ENCODE data around the gene TBPL2.

The TBPL2 gene

GRCh38 chr14:55399183-55399582 is 41.2 kb downstream of the TBPL2 start:
- DNase-seq (ENCODE audit: extremely low read depth, low read depth), result no peak
- H3K4me3 ChIP-seq (replicated peaks; ENCODE audit: low read depth, low read length), result no peak overlapping the region
- TF ChIP-seq, protein P1, sequence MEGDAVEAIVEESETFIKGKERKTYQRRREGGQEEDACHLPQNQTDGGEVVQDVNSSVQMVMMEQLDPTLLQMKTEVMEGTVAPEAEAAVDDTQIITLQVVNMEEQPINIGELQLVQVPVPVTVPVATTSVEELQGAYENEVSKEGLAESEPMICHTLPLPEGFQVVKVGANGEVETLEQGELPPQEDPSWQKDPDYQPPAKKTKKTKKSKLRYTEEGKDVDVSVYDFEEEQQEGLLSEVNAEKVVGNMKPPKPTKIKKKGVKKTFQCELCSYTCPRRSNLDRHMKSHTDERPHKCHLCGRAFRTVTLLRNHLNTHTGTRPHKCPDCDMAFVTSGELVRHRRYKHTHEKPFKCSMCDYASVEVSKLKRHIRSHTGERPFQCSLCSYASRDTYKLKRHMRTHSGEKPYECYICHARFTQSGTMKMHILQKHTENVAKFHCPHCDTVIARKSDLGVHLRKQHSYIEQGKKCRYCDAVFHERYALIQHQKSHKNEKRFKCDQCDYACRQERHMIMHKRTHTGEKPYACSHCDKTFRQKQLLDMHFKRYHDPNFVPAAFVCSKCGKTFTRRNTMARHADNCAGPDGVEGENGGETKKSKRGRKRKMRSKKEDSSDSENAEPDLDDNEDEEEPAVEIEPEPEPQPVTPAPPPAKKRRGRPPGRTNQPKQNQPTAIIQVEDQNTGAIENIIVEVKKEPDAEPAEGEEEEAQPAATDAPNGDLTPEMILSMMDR (IDR thresholded peaks at IDR 0.05; ENCODE audit: low read depth, low read length, missing control alignments), result no peak

DNA sequence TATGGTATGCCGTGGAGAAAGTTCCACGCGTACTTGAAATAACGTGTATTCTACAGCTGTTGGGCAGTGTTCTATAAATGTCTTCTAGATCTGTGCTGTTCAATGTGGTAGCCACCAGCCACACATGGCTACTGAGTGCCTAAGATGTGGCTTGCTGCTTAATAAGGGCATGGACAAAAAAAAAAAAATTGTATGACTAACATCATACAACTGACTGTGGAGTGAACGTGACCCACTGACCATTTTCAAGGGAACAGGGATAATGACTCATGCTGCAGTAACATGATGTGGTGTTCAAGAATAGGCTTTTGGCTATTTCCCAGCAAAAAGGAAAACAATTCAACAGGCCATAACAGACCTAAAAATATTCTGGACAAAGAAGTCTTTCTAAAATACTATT is 41.7 kb downstream of the TBPL2 start:
- H3K4me3 ChIP-seq (replicated peaks; ENCODE audit: low read depth, low read length), result no peak overlapping the region
- DNase-seq (ENCODE audit: extremely low read depth, low read depth), result peak; percentile 98
- TF ChIP-seq, protein P1 (IDR thresholded peaks at IDR 0.05; ENCODE audit: low read depth, low read length, missing control alignments), result no peak

GRCh38 chr14:55389330-55389729 is 51.1 kb downstream of the TBPL2 start:
- TF ChIP-seq, protein P1 (IDR thresholded peaks at IDR 0.05; ENCODE audit: low read depth, low read length, missing control alignments), result no peak
- peak; percentile 64 for DNase-seq (ENCODE audit: extremely low read depth, low read depth)
- H3K4me3 ChIP-seq (replicated peaks; ENCODE audit: low read depth, low read length), result no peak overlapping the region

DNA sequence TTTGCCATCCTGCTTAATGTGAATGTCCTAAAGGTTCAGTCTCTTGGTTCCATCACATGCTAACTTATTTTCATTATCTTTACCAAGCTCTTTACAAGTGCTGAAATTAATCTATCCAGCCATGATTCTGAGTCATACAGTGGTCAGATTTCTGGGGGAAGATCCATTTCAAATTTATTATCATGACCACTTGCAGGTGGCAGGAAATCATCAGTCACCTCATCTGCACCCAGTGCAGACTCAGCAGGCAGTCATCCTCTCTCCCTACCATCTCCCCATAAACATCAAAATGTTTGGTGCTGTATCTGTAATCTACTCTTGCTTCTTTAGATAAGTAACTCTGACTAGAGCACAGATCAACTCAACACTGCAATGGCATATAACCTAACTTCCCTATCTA is 52.3 kb downstream of the TBPL2 start:
- H3K4me3 ChIP-seq (replicated peaks; ENCODE audit: low read depth, low read length), result no peak overlapping the region
- peak; percentile 63 for DNase-seq (ENCODE audit: extremely low read depth, low read depth)
- TF ChIP-seq, protein P1 (IDR thresholded peaks at IDR 0.05; ENCODE audit: low read depth, low read length, missing control alignments), result no peak

- TF ChIP-seq, protein P1 (IDR thresholded peaks at IDR 0.05; ENCODE audit: low read depth, low read length, missing control alignments), result no peak
- DNase-seq (ENCODE audit: extremely low read depth, low read depth), result no peak
Observed at GRCh38 chr14:55387121-55387520, 53.3 kb downstream of the TBPL2 start.

DNA sequence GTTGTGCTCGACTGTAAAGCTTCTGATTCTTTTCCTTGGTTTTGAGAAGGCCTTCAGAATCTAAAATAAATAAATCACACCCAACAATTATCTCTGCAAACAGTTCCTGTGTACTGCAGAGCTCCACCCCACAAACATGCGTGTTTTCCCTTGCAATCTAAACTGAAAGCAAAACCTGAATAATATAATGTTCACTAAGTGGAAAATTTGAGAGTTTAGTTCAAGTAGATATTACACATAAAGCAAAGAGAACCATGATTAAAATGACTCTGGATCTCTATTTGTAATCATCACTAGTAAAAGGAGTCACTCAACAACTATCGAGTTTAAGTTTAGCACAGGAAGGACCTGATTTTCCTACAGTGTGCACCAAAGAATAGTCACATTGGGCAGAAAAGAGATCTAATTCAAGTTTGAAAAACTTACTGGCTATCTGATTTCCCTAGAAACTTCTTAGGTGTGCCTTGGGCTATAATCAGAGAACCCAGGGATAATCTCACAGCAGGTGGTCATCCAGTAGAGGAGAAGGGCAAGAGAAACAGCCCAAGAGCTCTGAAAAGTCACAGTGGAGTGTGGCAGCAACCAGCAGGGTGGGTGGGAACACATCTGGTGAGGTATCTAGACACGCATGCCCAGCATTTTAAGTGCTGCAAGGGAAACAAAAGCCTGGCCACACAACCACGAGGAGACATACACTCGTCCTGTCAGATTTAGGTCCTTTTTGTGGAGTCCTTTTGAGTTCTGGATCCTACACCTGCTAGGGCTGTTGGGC is 54.2 kb downstream of the TBPL2 start:
- DNase-seq (ENCODE audit: extremely low read depth, low read depth), result no peak
- H3K4me3 ChIP-seq (replicated peaks; ENCODE audit: low read depth, low read length), result no peak overlapping the region
- TF ChIP-seq, protein P1 (IDR thresholded peaks at IDR 0.05; ENCODE audit: low read depth, low read length, missing control alignments), result no peak

More at GRCh38 chr14:55387121-55387520, 53.3 kb downstream of the TBPL2 start:
- no peak overlapping the region for H3K4me3 ChIP-seq (replicated peaks; ENCODE audit: low read depth, low read length)
